Stimulated activated CD4-positive, alpha-beta T cell treated with anti-CD3 and anti-CD28 coated beads, Interleukin-15, amount 100 ng/mL, for 24 hours (primary cell): ENCODE results near the gene FIZ1.
"Not testable (repeated sequence)": the region's sequence is repeated elsewhere in the genome, so short reads cannot be mapped to it uniquely, and the experiment has no call there.

Experiments used
- DNase-seq: peaks from one replicate; pipeline ENCODE4 v3.0.0-alpha.2; 2020

The FIZ1 gene

DNA sequence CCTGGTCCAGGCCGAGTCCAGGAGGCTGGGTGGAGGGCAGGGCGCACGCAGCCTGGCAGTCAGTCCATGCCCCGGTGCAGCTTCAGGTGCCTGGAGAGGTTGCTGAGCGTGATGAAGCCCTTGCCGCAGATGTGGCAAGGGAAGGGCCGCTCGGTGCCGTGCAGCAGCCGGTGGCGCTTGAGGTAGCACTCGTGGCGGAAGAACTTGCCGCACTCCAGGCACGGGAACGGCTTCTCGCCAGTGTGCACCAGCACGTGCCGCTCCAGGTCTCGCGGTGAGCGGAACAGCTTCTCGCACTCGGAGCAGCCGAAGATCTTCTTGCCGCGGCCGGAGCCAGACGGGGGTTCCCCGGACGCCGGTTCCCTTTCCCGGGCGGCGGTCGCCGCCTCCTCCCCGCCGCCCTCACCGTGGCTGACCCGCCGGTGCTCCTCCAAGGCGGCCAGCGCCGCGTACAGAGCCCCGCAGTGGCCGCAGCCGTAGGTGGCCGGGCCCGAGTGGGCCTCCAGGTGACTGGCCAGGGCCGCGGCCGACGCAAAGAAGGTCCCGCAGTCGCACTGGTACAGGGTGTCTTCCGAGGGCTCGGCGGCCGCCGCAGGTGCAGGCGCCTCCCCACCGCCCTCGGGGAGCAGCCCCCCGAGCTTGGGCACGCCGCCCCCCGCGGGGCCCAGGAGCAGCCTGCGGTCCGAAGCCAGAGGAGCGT lies 6.8 kb downstream of the FIZ1 start:
- no peak for DNase-seq

DNA sequence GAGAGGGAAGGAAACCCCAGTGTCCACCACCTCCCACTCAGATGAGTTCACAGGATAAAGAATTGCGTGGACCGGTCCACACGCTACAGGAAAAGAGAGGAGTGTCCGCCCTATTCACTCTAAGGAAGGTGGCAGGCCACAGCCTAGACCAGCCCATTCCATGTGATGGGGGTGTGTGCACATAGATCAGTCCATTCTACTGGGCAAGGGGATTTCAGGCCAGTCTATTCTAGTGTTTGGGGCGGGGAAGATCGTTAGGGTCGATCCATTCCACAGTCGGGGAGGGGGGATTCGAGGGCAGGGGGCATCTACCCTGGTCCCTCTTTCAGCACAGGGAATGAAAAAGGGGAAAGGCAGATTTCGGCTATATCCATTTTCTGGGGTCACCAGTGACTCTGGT lies 7.8 kb downstream of the FIZ1 start:
- DNase-seq, result no peak

DNA sequence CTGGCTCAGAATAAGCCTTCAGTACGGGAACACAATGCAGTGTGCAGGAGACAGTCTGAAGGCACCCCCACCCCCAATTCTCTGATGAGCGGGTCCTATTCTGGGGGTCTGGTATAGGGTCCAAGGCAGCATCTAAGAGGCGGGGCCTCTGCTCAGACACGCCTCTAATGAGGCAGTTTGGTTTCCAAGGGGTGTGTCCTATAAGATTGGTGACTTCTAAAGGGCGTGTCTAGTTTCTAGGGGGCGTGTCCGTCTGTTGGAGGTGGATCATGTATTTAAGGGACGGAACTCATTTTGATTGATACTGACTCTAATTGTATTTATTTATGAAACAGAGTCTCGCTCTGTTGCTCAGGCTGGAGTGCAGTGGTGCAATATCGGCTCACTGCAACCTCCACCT lies 8.7 kb downstream of the FIZ1 start:
- peak; percentile 37 for DNase-seq

DNA sequence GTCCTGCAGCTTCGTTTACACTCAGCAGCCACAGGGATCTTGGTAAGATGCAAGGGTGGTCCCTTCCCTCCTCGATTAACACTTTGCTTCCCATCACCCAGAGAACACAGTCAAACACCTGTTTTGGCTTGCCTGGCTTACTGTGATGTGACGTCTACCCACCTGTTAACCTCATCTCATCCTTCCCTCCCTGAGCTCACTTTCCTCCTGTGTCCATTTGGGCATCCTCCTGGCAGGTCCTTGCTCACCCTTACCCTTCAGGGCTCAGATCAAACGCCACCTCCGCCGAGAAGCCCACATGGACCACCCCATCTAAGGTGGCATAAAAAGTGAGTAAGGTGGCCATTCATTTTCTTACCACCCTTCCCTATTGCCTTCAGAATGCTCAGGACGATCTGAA lies 9.2 kb downstream of the FIZ1 start:
- no peak for DNase-seq

DNA sequence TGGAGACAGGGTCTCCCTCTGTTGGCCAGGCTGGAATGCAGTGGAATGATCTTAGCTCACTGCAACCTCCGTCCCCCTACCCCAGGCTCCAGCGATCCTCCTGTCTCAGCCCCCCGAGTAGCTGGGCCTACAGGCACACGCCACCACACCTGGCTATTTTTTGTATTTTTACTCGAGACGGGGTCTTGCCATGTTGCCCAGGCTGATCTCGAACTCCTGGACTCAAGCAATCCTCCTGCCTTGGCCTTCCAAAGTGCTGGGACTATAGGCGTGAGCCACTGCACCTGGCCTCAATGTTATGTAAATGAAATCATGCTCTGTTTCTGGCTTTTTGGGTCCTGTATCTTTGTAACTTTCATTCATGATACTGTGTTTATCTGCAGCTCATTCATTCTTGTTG lies 10.6 kb downstream of the FIZ1 start:
- DNase-seq, result no peak

DNA sequence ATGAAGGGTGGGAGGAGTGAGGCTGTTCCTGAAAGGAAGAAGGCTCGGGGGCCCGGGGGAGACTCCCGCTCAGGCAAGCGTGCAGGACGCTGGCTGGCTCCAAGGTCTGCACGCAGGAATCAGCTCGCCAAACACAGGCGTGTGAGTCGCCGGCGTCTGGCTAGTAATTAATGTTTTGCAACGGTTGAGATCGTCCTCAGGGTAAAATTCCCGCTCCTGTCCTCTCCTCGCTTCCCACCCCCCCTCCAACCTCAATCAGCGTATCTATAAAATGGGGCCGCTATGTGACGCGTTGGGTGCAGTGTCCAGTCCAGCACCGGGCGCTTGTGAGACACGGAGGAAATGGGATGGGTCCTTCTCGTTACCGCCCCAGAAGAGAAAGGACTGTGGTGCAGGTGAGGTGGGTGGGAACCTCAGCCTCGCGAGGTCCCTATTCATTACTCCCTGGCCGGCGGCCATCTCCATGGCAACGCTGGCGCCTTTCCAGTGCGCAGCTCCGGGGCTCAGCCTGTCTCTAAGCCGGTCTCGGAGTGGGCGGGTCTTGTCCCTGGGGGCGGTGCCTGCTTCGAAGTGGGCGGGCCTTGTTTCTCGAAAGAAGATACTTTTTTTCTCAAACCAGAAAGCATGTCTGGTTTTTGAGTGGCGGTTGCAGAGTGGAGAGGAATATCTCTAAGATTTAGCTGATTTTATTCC lies 12.2 kb downstream of the FIZ1 start:
- DNase-seq, result peak; percentile 96

DNA sequence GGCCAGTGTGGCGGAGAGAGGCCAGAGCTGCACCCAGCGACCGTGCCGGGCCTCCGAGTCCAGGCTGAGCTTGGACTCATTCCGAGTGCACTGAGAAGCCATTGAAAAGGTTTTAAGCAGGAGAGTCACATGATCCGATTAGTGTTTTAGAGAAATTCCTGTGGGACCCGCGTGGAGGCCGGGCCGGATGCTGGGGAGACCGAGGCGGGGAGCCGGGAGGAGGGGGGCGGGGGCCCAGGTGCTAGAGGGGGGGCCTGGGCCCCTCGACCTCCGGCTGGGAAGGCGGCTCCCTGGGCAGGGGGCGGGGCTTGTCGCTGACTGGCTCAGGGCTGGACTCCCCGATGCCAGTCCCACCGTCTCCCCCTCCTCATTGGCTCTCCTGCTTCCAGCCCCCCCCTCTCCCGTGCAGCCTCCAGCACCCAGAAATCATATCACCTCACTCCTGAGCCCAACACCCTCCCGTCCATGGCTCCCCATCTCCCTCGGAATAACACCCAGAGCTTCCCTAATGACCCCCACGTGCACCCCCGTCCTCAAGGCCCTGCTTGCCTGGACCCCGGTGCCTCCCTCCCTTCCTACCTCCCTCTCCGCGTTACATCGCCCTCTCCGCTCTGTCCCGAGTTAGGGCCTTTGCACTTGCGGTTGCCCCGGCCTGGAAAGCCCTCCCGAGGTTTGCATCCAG lies 13.5 kb downstream of the FIZ1 start:
- DNase-seq, result peak; percentile 73

DNA sequence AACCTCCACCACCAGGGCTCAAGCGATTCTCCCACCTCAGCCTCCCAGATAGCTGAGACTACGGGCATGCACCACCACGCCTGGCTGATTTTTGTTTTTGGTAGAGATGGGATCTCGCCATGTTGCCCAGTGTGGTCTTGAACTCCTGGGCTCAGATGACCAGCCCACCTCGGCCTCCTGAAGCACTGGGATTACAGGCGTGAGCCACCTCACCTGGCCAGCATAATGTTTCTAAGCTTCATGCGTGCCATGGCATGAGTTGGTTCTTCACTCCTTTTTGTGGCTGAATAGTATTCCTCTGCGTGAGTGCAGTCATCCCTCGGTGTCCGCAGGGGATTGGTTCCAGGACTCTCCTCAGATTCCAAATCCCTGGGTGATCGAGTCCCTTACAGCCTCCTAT lies 14.4 kb downstream of the FIZ1 start:
- no peak for DNase-seq

DNA sequence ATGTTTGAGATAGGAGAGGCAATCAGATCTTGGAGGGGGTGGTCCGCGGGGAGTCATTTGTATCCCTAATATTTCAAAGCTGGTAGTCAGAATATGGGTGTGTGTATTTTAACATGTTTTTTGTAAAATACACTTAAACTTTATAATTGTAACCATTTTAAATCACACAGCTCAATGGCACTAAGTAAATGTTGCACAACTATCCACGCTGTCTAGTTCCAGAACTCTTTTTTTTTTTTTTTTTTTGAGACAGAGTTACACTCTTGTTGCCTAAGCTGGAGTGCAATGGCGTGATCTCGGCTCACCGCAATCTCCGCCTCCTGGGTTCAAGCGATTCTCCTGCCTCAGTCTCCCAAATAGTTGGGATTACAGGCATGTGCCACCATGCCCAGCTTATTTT lies 15.4 kb downstream of the FIZ1 start:
- not testable (repeated sequence) for DNase-seq

DNA sequence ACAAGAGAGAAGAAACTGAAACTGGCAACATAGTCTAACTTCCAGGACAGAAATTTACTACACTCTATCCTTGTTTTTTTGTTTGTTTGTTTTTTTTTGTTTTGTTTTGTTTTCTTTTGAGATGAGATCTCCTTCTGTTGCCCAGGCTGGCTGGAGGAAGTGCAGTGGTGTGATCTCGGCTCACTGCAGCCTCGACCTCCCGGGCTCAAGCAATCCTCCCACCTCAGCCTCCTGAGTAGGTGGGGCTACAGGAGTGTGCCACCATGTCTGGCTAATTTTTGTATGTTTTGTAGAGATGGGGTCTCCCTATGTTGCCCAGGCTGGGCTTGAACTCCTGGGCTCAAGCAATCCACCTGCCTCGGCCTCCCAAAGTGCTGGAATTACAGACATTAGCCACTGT lies 17.0 kb downstream of the FIZ1 start:
- DNase-seq, result not testable (repeated sequence)

DNA sequence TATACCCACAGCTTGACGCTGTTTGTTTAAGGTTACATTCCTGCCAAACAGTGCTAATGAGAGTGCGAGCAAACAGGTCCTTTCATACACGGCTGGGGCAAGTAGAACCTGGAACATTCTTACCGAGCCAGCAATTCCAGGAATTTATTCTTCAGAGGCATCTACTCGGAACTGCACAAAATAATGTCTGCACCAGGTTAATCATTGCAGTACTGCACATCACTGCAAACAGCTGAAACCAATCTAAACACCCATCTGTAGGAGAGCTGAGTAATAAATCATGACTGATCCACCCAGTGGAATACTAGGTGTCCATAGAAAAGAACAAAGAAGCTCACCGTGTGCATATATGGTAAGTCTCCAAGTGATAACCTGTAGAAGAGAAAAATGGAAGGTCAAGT lies 17.5 kb downstream of the FIZ1 start:
- DNase-seq, result no peak

DNA sequence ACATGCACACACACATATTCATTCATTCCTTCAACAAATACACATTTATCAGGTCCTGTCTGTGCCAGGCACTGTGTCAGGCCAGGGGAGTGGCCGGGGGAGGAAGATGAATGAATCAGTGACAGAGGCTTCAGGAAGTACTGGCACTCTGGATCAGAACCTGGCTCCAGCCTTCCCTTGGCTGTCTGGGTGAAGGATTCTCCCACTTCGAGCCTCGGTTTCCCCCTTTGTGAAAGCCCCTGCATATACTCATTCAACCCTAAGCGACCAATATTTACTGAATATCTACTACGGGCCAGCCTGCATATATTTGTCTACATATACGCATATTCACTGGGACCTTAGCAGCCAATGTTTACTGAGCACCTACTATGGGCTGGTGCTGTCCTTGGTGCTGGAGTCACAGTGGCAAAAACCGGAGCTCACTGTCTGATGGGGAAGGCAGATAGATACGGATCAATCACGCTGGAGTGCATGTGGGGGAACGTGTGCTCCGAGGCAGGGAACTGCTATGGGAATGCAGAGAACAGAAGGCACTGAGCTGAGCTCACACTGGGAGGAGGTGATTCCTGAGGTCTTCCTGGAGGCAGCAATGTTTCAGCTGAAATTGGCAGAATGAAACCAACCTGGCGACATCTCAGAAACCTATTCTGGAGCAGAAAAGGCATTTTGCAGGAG lies 18.0 kb downstream of the FIZ1 start:
- peak; percentile 36 for DNase-seq

DNA sequence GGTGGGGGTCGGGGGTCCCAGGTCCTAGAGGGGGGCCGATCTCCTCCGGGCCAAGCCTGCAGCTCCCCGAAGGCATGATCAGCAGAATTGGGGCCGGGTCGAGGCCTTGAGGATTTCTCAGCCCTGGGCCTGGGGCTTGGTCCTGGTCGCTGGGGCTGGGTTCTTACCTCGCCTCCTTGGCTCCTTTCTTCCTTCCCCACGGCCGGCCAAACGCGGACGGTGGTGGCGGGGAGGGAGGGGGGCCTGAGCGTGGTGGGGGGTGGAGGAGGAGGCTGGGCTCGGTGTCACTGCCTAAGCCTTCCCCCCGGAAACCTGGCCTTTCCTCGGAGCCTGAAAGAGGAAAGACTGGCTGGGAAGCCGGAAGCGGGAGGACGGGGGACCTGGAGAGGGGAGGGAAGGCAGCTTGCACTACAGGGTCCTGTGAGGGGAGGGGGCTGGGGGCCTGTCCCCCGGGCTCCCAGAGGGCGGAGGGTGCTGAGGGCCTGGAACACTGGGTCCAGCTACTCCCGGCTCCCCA lies 18.6 kb downstream of the FIZ1 start, which contains the start of gene ZNF579:
TSS of gene ZNF579 (minus strand) at position 221 of the 517 bp plus-strand sequence. CDS start 1,209 bp downstream, outside the sequence.
- peak; percentile 90 for DNase-seq

DNA sequence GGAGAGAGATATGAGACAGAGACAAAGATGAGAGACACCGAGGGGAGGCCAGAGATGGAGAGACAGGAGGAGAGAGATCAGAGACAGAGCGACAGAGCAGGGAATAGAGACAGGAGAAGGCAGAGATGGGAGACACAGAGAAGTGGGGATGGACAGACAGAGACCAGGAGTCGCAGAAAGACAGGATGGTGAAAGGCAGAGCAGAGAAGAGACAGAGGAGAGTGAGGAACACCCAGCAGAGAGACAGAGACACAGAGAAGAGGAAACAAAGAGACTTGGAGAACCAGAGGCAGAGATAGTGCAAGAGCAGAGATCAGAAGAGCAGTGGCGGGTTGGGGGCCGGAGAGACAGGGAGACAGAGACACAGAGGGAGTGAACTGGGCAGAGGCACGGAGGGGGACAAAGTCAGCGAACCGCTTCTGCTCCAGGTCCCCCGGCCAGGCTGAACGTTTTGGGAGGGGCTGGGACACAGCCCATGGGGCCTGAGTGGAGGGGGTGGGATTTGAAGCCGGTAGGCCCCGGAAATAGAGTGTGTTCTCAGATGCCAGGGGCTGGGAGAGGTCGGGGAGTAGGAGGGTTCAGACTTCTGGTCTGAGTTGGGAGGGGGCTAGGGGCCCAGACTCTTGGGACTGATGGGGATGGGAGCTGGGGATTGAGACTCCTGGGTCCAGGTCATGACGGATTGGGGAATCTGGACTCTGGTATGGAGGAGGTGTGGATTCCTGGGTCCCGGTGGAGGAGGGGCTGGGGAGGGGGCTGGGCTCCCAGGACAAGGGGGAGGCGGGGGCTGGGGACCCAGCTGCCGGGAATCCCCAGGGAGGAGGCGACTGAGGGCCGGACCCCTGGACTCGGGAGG lies 19.3 kb downstream of the FIZ1 start:
- peak; percentile 21 for DNase-seq

DNA sequence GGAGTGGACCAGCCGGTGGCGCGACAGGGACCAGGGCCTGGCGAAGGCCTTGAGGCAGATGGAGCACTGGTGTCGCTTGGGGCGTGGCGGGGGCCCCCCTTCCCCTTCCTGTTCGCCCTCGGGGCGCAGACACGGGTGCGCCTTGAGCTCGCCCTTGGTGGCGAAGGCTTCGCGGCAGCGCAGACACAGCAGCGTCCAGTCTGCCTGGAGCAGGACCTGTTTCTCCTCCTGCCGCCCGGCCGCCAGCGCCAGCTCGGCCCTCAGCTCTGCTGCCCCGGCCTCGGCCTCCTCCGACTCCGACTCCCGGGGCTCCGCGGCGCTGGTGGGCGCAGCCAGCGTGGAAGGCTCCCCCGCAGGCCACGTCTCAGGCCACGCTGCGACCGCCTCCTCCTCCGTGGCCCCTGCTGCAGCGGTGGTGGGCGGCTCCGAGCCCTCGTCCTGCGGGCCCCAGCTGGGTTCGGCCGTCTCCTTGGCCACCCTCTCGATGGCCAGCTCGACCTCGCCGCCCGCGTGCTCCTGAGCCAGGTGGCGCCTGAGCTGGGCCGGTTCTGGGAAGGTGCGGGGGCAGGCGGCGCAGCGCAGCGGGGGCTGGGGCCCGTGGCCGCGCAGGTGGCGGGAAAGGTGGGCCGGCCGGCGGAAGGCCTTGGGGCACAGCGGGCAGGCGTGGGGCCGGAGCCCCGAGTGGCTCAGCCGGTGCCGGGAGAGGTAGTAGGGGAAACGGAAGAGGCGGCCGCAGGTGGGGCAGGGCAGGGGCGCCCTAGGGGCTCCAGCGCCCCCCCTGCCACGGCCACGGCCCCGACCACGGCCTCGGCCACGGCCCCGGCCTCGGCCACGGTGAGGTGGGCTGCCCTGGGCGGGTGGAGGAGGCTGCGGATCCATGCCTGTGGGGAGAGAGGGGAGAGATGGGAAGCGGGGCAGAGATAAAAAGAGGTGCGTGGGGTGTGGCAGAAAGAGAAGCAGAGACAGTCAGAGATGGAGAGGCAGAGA lies 20.3 kb downstream of the FIZ1 start:
- DNase-seq, result no peak

DNA sequence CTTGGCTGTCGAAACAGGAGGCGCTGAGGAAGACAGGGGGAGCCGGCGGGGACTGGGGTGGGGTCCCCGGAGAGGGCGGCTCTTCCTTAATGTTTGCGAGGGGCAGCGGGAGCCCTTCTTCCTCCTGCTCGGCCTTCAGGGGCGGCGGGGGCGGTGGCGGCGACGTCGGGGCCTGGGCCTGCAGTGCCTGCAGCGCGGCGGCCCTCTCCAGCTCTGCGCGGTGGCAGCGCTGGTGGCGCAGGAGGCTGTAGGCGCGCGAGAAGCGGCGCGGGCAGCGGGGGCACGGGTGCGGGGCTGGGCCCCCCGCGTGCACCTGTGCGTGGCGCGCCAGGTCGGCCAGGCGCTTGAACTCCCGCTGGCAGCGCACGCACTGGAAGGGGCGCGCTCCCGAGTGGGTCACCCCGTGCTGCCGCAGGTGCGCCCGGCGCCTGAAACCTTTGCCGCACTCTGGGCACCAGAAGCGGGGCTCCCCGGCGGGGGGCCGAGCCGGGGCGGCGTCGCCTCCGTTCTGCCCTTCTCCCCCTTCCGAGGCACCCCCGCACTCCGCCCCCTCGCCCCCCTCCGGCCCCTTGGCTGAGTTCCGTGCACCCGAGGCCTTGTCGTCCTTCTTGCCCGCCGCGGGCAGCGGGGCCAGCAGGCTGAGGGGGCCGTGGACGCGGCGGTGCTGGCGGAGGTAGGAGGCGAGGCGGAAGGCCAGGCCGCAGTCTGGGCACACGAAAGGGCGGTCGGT lies 21.1 kb downstream of the FIZ1 start:
- DNase-seq, result no peak

DNA sequence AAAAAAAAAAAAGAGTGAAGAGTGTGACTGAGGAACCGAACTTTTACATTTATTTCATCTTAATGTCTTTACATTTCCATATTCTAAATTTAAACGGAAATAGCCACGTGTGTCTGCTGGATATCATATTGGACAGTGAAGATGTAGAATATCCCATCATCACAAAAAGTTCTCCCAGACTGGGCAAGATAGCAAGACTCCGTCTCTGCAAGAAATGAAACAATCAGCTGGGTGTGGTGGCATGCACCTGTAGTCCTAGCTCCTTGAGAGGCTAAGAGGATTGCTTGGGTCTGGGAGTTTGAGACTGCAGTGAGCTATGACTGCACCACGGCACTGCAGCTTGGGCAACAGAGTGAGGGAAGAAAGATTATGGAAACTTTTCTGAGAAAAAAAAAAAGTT lies 22.6 kb downstream of the FIZ1 start:
- no peak for DNase-seq

DNA sequence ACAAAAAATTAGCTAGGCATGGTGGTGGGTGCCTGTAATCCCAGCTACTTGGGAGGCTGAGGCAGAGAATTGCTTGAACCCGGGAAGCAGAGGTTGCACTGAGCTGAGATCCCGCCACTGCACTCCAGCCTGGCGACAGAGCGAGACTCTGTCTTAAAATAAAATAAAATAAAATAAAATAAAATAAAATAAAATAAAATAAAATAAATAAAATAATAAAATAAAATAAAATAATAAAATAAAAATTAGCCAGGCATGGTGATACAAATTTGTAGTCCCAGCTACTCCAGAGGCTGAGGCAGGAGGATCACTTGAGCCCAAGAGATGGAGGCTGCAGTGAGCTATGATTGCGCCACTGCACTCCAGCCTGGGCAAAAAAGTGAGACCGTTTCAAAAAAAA lies 25.4 kb downstream of the FIZ1 start:
- not testable (repeated sequence) for DNase-seq

DNA sequence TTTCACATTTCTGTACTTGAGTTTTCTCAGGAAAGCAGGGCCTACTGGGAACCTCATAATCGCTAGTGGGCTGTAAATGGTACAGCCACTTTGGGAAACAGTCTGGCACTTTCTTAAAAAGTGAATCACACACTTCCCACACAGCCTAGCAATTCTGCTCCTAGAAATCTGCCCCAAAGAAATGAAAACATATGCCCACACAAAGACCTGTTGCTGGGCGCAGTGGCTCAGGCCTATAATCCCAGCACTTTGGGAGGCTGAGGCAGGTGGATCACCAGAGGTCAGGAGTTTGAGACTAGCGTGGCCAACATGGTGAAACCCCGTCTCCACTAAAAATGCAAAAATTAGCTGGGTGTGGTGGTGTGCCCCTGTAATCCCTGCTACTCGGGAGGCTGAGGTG lies 29.8 kb downstream of the FIZ1 start:
- not testable (repeated sequence) for DNase-seq

DNA sequence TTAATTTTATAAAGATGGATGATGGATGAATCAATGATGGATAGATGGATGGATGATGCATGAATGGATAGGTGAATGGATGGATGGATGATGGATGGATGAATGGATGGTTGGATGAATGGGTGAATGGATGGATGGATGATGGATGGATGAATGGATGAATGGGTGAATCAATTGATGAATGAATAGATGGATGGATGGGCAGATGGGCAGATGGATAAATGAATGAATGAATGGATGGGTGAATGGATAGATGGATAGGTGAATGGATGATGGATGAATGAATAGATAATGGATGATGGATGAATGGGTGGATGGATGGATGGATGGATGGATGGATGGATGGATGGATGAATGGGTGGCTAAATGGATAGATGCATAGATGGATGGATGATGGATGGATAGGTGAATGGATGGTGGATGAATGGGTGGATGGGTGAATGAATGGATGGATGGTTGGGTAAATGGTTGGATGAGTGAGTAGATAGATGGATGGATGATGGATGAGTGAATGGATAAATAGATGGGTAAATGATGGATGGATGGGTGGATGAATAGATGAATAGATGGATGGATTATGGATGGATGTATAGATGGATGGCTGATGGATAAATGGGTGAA lies 31.5 kb downstream of the FIZ1 start:
- no peak for DNase-seq
